GM18907 (cell line): ENCODE measurements around the gene SOX4.

Experiments used
- ATAC-seq: cut with Tn5 transposase; IDR thresholded peaks from one replicate; pipeline ENCODE4 v1.9.1; 2021; ENCODE audit warnings: mild to moderate bottlenecking, moderate library complexity; ENCODE audit not compliant: unreplicated experiment

SOX4 gene

GRCh38 chr6:21612067-21612745 lies 18.7 kb downstream of the SOX4 start:
- no peak for ATAC-seq

GRCh38 chr6:21613809-21614208 lies 20.3 kb downstream of the SOX4 start:
- ATAC-seq: no peak

DNA sequence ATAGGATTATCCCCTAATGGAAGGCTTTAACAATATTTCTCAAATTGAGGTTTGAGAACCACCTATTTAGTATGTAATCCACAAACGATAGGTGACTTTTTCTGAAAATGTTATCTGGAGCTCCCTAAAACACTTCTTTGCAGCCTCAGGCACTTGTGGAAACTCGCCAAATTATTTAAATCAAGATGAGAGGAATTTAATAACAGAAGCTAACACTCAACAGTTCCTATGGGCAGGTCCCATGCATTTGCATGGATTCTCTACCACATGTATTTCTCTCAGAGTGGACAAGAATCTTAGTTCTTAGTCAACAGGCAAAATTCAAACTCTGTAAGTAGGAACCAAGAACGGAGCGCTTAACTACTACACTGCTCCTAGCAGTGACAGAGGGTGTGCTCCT lies 20.7 kb downstream of the SOX4 start:
- ATAC-seq: no peak

GRCh38 chr6:21615504-21615903 lies 22.0 kb downstream of the SOX4 start:
- ATAC-seq: no peak

GRCh38 chr6:21616005-21616404 lies 22.5 kb downstream of the SOX4 start:
- ATAC-seq: no peak

GRCh38 chr6:21625642-21626041 lies 32.1 kb downstream of the SOX4 start:
- no peak for ATAC-seq

GRCh38 chr6:21626756-21627155 lies 33.2 kb downstream of the SOX4 start:
- ATAC-seq: no peak

DNA sequence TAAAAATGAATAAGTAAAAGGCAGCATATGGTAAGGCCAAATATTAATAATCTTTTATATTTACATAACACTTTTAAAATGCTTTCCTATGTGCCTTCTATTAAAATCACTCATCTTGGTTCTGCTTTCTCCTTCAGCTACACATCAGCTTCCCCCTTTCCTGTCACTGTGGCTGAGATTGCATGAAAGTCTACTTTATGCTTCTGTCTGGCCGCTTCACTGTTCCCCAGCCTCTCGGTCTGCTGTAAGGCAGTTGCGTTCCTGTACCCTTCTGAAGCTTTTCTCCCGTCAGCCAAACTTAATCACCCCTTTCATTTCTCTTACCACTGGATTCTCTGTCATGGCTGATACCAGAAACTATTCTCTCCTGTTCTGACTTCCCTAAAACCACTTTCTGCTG lies 34.6 kb downstream of the SOX4 start:
- ATAC-seq: no peak

GRCh38 chr6:21633511-21634109 lies 40.1 kb downstream of the SOX4 start:
- ATAC-seq: no peak

DNA sequence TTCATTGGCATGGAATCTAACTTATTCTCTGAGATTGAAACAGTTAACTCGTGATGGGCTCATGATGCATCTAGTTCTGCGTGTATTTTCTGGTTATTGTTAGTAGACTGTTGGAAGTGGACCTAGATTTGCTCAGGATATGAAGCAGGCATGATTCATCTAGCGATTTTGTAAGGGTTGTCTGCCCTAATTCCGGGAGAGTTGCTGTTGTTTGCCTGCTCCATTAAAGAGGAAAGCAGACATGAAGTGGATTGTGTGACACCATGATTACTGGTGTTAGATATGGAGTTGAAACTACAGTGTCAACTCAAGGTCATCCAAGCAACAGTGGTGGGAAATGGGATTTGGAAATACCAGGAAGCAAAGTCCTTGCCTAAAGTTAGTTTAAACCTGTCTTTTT lies 41.0 kb downstream of the SOX4 start:
- ATAC-seq: no peak

DNA sequence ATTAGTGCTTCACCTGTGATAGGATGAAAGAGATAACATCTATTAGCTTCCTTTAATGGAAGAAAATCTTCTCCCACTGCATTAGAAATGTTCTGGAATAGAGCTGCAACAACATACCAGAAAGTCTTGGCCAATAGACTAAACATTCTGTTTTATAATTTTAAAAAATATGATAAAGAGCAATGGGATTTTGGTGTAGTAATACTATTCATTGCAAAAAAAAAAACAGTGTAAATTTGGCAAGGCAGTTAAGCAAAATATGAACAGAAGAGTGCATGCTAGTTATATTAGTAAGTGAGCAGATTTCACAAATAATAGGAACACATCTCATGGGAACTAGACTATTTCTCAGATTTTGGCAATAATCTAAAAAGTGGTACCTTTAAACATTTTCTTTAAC lies 43.3 kb downstream of the SOX4 start:
- no peak for ATAC-seq

- ATAC-seq: no peak
Measured at GRCh38 chr6:21639316-21639715, 45.8 kb downstream of the SOX4 start.
